Astrocyte of the cerebellum (primary cell): ENCODE measurements around the gene GPD1L.

Experiments
- DNase-seq: peaks from one replicate; pipeline ENCODE4 v3.0.0-alpha.2; 2011; ENCODE audit warnings: low read depth
- H3K4me3 ChIP-seq: 2 replicates; pipeline ENCODE4 v1.5.1; 2011; ENCODE audit warnings: mild to moderate bottlenecking, low read depth, low read length, moderate library complexity
- CTCF ChIP-seq: IDR thresholded peaks from 2 replicates; pipeline ENCODE4 v1.5.1; 2012; ENCODE audit warnings: low read length, low read depth, moderate library complexity, mild to moderate bottlenecking; ENCODE audit errors: missing control alignments
- in situ Hi-C: cut with HindIII; loops from 2 replicates; pipeline ENCODE4 v1.10.0; 2017; ENCODE audit warnings: low sequenced_read_pairs

GPD1L gene

GRCh38 chr3:32203854-32204253 is 97.4 kb downstream of the GPD1L start:
- H3K4me3 ChIP-seq = no peak overlapping the region
- no peak for TF ChIP-seq CTCF
- DNase-seq = peak; percentile 13
- in situ Hi-C loops = no loop called here

- in situ Hi-C loops = no loop called here
- H3K4me3 ChIP-seq = no peak overlapping the region
- DNase-seq = no peak
- no peak for TF ChIP-seq CTCF
Observed at GRCh38 chr3:32208447-32208846, 102.0 kb downstream of the GPD1L start.

DNA sequence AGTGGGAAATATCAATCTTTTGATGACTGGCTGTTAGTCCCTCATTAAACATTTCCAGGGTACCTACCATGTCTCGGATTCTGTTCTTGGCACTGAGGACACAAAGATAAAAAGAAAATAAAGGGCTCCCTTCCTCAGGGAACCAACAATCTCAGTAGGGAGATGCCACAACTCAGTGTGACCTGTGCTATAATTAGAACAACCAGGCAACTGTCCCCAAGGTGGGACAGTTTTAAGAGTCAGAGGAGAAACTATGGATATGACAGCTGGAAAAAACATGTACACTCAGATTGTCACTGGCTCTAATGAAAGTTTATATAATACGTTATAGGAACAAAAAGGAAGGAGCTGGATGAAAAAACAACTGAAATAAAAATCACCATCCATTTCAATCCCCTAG is 108.8 kb downstream of the GPD1L start:
- DNase-seq = no peak
- no peak overlapping the region for H3K4me3 ChIP-seq
- in situ Hi-C loops = no loop called here
- TF ChIP-seq CTCF = no peak

DNA sequence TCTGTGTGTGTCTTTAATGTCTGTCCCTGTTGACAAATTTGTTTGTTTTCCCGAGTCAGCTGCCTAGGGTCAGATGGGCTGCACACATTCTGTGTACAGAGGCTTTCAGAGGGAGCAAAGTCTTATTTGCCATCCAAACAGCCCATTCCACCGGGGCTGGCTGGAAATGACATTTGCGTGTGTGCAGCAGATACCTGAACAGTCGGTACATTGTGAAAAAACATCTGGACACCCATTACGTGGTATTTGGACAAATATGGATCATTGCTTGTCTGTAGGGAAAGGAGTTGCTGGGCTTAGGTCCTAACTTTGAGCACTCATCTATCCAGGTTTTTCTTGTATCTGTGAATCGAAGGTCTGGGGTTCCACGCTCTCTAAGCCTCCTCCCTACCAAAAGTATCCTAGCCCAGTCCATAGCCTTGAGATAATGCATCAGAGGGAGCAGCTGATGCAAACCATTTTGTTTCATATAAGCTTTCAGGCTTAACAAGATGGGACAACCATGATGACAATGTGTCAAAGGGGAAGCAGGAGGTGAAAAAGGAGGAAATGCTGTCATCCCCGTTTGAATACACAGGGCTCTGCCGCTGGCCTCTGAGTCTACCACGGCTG is 109.9 kb downstream of the GPD1L start:
- DNase-seq = no peak
- no peak for TF ChIP-seq CTCF
- no peak overlapping the region for H3K4me3 ChIP-seq
- in situ Hi-C loops = no loop called here

DNA sequence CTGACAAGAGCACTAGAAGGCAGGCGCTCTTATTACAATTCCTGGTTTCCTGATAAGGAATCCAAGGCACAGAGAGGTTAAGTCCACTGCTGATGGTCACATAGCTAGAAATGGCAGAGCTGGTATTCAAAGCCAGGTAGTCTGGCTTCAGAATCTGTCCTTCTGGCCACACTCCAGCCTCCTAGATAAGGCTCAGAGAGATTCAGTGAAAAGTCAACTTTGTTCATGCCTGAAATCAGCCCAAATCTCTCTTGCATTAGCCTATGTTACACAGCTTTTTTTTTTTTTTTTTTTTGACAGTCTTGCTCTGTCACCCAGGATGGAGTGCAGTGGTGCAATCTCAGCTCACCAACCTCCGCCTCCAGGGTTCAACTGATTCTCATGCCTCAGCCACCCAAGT is 110.9 kb downstream of the GPD1L start:
- no peak for TF ChIP-seq CTCF
- no peak overlapping the region for H3K4me3 ChIP-seq
- DNase-seq = no peak
- in situ Hi-C loops = no loop called here
